ENCODE data around the gene HMCN2.

The HMCN2 gene

DNA sequence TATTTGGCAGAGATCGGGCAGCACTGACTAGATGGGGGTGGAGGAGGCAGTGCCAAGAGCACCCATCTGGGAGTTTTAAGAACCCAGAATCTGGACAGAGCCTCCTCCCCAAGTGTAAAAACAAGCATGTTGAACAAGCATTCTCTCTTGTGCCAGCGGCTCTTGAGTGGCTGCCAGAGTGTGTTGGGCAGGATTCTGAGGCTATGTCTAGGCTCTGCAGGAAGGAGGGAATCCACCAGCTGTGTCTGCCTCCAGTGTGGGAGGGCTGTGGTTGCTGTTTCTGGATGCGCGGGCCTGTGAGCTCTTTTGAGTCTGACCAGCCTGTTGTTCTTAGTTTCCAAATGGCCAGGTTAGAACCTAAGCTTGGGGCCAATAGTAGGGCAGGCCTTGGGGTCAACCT, 39.8 kb downstream of the HMCN2 start:
- no peak for DNase-seq (ENCODE audit: low read depth in 2 of 3, low spot score in 1 of 3)

GRCh38 chr9:130306823-130307666, 41.5 kb downstream of the HMCN2 start:
- no peak for DNase-seq (ENCODE audit: low read depth in 2 of 3, low spot score in 1 of 3)

DNA sequence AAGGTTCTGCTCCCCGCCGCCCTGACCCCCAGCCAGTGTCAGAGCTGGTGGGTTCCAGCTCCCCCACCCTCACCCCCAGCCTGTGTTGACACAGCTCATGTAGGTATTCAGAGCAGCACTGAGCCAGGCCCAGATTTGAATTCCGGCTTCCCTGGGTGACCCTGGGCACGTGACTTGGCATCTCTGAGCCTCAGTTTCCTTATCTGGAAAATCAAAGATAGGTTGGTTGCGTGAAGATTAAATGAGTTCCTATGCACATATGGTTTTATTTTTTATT, 42.0 kb downstream of the HMCN2 start:
- no peak for DNase-seq (ENCODE audit: low read depth in 2 of 3, low spot score in 1 of 3)

DNA sequence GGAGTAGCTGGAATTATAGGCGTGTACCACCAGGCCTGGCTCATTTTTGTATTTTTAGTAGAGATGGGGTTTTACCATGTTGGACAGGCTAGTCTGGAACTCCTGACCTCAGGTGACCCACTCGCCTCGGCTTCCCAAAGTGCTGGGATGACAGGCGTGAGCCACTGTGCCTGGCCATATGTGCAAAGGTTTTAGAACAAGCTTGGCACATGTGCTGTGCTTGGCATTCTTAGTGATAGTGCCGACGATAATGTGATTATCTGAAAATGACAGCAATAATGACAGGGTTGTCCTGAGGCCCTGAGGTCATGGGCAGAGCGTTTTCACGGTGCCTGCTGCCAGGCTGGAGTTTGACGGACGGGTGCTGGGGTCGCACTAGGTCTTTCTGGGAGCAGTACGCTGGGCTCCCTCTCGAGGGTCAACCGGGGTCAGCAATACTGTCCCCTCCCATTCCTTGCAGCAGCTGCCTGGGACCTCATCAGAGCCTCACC, 42.6 kb downstream of the HMCN2 start:
- DNase-seq (ENCODE audit: low read depth in 2 of 3, low spot score in 1 of 3) = no peak

DNA sequence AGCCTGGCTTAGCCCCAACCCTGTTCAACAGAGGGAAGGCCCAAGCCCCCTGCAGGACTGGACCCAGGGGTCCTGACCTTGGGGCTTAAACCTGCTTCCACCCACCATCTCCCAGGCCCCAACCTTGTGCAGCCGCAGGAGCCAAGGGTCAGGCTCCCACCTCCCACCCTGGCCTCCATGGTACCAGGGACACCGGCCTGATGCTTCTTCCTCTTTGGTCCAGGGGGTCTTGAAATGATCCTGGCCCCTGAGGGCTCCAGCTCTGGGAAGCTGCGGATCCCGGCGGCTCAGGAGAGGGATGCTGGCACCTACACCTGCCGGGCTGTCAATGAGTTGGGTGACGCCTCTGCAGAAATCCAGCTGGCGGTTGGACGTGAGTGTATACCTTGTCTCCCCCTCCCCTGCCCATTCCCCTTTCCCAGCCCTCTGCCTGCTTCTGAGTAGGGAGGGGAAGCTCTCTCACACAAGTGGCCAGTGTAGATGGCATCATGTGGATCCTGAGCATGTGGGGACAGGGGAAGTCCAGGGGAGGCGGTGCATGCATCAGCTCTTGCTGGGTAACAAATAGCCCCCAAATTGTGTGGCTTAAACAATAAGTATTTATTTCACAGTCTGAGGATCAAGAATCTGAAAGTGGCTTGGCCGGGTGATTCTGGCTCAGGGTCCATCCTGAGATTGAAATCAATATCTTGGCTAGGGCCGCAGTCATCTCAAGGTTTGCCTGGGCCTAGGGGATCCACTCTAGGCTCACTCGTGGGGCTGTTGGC, 44.3 kb downstream of the HMCN2 start:
- no peak for DNase-seq (ENCODE audit: low read depth in 2 of 3, low spot score in 1 of 3)

GRCh38 chr9:130310456-130310855, 44.9 kb downstream of the HMCN2 start:
- no peak for DNase-seq (ENCODE audit: low read depth in 2 of 3, low spot score in 1 of 3)

- no peak for DNase-seq (ENCODE audit: low read depth in 2 of 3, low spot score in 1 of 3)
Measured at GRCh38 chr9:130311003-130311402, 45.4 kb downstream of the HMCN2 start.

GRCh38 chr9:130311408-130312140, 46.0 kb downstream of the HMCN2 start:
- DNase-seq (ENCODE audit: low read depth in 2 of 3, low spot score in 1 of 3) = no peak

- no peak for DNase-seq (ENCODE audit: low read depth in 2 of 3, low spot score in 1 of 3)
Measured at GRCh38 chr9:130313103-130313858, 47.7 kb downstream of the HMCN2 start.

DNA sequence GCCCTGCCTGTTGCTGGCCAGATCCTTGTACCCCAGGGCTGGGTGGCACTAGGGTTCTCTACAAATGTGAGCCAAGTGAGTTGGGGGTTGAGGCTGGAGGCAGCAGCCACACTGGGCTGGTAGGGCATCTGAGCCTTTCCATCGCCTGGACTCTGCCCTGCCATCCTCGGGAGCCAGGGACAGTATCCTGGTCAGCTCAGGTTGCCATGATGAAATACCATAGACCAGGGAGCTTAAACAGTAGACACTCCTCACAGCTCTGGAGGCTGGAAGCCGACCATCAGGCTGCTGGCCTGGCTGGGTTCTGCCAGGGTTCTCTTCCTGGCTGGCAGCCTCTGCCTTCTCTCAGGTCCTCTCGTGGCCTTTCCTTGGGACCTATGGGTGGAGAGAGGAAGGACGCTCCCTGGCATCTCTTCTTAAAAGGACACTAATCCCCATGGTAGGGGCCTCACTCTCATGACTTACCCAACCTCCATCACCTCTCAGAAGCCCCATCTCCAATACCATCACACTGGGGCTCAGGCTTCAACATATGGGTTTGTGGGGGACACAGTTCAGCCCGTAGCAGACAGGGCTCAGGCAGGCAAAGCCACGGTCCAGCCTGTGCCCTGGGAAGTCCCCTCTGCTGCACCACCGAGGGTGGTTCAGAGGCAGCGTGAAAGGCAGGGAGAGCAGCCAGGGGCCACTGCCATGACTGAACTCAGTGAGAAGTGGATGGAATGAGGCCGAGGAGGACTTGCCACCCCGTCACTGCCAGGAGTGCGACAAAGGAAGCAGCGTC, 50.1 kb downstream of the HMCN2 start:
- no peak for DNase-seq (ENCODE audit: low read depth in 2 of 3, low spot score in 1 of 3)

DNA sequence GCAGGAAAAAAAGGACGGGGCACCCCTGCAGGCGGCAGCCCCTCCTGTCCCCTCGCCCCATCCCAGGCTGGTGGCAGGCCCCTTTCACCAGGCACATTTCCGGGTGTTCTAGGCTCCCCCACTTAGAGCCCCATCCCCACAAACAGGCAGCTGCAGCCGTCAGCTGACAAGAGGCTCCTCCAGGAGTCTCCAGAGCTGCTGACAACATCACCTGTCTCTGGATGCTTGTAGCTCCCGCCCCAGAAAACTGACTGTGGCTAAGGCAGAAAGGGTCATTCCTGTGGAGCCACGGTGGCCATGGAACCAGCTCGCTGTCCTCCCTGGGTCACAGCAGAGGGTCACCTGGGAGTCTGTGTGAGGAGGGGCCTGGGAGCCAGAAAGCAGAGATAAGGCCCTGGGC, 50.9 kb downstream of the HMCN2 start:
- DNase-seq (ENCODE audit: low read depth in 2 of 3, low spot score in 1 of 3) = no peak

DNA sequence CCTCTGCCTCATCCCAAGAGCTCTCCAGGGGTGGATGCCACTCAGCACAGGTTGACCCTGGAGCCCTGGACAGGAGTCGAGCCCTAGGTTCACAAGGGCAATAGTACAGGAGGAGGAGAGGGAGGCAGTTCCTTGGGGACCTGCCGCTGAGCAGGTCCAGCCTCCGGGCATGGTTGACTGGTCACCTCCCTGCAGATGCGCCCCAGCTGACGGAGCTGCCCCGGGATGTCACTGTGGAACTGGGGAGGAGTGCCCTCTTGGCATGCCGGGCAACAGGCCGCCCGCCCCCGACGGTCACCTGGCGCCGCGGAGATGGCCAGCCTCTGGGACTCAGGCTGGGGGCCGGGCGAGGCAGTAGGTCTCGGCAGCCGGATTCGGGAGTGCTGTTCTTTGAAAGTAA, 53.7 kb downstream of the HMCN2 start:
- no peak for DNase-seq (ENCODE audit: low read depth in 2 of 3, low spot score in 1 of 3)

DNA sequence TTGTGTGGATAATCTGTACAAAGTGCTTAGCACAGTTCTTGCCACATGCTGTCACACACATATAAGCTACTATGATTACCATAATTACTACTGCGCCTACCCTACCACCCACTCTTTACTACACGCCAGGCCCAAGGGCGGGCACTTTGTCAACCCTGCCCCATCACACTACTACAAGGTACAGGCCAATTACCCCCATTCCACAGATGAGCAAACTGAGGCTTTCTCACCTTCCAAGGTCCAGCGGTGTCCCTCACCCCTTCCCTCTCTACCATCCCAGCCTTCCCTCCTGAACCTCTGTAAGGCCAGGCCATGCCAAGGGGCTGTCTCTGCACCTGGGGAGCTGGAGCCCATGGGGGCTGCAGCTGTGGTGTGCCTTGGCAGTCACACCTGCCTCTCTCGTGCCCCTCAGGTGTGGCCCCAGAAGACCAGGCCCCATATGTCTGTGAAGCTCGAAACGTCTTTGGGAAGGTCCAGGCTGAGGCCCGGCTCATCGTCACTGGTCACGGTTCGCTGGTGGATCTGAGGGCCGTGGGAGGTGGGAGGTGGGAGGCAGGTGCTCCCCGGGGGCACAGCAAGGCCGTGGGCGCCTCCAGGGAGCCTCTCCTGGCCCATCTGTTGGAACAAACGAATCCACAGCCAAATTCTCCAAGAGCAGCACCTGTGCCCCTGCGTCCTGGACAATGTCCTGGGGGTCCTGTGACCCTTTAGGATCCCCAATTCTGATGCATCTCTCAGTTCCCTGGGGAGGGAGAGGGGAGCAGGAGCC, 54.6 kb downstream of the HMCN2 start:
- DNase-seq (ENCODE audit: low read depth in 2 of 3, low spot score in 1 of 3) = no peak

- no peak for DNase-seq (ENCODE audit: low read depth in 2 of 3, low spot score in 1 of 3)
Measured at GRCh38 chr9:130320723-130321481, 55.3 kb downstream of the HMCN2 start.

DNA sequence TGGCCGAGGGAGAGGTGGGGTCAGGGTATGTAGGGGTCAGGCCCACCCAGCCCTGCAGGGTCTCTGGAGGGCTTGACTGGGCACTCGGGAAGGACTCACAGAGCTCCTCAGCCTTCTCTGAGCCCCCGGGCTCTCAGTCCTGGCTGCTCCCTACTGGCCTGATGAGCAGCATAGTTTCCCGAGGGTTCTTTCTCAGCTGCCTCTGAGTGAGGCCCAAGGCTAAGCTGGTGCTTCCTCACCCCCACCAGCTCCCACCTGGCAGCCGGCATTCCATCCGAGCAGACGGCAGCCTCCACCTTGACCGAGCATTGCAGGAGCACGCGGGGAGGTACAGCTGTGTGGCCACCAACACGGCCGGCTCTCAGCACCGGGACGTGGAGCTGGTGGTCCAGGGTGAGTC, 56.0 kb downstream of the HMCN2 start:
- DNase-seq (ENCODE audit: low read depth in 2 of 3, low spot score in 1 of 3) = no peak

GRCh38 chr9:130323051-130323745, 57.6 kb downstream of the HMCN2 start:
- DNase-seq (ENCODE audit: low read depth in 2 of 3, low spot score in 1 of 3) = no peak

DNA sequence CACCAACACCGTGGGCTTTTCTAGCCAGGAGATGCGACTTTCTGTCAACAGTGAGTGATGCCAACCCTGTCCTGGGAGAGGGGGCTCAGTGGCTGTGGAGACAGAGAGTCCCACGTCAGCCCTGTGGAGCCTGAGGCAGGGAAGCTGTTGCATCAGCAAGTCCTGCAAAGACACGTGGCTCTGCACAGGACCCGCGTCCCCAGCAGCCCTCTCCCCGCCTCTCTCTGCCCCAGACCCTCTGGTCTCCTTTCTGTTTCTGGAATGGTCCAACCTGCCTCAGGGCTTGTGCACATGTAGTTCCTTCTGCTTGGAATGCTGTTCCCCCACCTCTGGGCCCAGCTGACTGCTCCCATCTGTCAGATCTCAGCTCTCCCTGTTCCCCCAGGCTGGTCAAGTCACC, 60.4 kb downstream of the HMCN2 start:
- no peak for DNase-seq (ENCODE audit: low read depth in 2 of 3, low spot score in 1 of 3)

DNA sequence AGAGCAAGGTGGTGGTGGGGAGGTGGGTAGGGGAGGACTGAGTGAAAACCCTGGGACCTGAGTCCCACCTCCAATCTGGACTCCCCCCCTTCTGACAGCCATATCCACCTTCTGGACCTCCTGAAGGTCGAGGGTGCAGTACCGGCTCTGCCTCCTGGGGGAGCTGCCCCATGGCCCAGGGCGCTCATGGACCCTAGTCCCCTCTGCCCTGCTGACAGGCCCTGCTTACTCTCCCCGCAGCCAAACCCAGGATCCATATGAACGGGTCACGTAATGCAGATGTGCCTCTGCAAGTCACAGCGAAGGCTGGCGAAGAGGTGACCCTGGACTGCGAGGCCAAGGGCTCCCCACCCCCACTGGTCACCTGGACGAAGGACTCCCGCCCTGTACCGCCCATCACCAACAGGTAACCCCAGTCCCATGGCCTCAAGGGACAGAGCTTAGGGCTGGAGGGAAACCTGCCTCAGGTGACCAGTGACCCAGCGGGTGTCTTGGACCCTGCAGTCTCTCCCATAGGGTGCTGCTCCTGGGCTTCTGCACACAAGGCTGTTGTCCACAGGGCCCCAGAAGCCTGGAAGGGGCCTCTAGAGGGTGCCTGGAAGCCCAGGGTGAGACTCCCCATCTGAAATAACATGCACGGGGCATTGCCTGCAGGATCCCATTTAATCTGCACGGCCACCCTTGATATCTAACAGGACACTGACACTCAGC, 61.7 kb downstream of the HMCN2 start:
- no peak for DNase-seq (ENCODE audit: low read depth in 2 of 3, low spot score in 1 of 3)

All from stimulated activated CD4-positive, alpha-beta T cell treated with anti-CD3 and anti-CD28 coated beads, Interleukin-12 subunit alpha, Interleukin-12 subunit beta, amount 100 ng/mL, for 48 hours (primary cell).